ENCODE results near the gene CACNA1G.
A peak's percentile ranks its signal among the peaks of the same experiment; 100 is the strongest.

The CACNA1G gene

DNA sequence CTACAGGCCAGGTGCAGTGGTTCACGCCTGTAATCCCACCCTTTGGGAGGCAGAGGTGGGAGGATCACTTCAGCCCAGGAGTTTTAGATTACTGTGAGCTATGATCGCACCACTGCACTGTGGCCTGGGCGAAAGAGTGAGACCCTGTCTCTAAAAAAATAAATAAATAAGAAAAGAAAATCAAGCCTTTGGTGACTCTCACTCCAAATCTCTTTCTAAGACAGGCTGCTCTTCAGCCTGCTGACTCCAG lies 75.1 kb downstream of the CACNA1G start:
- DNase-seq: no peak

DNA sequence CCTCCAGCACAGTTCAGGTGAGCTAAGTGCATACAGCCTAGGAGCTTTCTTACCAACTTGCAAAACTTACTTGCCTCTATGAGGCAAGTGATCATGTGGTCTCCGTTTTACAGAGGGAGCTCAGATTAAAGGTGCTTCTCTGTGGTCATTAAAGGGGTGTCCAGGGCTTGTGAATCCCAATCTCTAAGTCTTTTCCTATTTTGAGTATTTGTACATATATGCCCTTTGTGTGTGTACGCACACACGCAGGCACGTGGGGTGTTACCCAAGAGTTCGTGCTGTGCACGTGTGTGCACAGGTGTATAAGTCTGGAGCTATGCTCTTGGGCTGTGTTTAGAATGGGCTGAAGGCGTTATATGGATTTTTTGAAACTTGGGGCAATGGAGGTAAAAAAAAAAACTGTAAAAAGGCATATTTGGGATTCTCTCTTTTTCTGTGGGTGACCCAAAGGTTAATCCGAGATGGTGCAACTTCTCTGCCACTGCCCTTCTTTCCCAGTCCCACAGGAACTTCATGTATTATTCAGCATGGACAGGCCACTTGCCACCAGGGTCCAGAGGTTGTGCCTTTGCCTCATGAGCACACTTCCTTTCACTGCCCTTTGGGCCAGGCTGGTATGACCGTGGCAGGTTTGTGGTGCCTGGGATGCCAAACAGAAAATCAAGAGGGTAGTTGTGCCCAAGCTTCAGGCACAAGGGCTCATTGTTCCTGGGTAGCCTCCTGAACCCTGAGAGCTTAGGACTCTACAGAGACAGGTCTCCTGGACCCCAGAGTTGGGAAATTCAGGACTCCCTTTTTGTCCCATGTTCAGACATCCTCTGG lies 75.7 kb downstream of the CACNA1G start:
- DNase-seq: no peak

DNA sequence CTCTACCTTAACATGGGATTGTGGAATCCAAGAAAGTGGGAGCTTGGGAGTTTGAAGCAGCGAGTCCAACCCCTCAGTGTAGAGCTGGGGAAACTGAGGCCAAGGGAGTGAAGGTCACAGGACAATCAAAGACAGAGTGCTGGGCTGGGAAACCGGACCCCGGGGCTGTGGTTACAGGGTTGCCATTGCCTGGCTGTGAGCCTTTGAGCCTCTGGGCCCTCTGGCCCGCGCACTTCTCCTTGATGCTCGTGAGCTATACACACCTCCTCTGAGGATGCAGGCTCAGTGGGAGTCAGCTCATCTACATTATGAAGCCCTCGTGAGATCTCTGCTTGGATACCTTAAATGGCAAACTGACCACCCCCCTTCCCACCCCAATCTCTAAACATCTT lies 76.3 kb downstream of the CACNA1G start:
- DNase-seq: no peak

DNA sequence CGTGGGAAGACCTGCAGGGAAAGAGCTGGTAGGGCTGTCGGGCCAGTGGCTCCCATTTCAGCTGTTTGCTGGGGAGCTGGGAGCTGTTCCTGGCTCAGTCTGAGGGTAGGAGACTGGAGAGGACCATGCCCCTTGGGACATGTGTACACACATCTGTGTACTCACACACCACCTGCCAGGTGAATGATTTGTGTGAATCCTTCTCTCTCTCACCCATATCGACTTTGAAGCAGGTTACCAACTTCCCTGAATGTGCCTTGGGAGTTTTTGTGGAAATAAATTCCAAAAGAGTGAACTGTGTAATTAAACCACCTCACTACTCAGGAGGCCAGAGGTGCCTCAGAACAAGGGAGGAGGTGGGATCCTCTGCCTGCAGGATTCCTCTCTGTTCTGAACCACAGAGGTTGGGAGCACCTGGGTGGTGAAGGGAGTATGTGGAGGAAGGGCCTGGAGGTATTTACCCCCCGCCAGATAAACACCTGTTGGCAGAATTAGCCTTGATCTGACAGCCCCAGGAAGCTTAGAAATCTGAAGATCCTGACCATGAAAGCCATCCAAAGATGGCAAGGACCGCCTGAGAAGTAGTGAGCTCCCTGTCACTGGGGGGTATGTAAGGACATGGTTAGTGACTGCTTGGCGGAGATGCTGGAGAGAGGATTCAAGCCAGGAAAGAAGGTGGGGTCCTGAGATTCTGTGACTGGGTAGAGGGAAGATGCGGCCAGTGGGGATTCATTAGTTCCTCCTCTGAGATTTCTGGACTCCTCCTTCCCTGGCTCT lies 77.5 kb downstream of the CACNA1G start:
- DNase-seq: no peak

DNA sequence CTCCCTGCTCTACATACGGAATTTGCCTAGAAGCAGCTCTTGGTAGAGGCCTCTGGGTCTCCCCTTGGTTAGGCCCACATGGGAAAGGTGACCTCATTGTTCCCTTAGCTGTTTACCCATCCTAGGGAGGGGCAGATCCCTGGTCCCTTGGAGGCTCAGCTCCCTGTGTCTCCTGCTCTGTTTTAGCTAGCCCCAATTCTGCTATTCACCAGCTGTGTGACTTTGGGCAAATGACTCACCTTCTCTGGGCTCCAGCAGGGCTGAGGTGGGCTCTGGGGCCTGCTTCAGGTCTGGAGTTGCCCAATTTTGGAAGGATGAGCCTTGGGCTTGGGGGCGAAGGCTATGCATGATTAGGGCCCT lies 78.1 kb downstream of the CACNA1G start:
- no peak for DNase-seq

DNA sequence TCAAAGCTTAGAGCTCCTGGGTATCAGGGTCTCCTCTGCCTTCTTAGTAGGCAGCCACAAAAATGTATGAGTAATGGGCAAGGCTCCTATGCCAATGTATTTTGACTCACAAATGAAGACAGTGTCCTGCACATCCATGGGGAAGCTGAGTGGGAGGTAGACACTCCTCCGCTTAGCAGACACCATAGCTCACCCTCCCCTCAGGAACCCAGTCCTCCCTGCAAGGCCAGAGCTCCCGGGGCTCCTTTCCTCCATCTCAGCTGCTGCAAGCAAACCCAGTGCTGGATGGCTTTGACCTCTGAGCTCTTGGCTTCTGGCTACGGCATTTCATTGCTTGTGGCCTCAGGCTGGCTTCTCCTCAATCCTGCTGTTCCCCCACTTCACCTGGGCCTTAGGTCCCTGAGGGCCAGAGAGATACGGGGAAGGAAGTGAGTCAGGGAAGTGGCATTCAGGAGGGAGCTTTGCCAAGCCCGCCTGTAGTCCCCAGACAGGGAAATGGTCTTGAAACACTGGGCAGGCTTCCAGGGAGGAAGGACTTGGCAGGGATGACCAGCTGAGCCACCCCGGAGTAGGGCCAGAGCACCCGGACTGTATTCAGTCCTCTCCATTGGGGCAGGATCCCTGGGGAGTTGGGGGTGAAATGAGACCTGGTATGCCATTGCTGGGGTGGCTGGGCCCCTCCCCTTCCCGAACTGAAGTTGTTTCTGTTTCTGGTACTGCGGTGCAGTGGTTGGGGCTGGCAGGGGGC lies 78.6 kb downstream of the CACNA1G start:
- no peak for DNase-seq

DNA sequence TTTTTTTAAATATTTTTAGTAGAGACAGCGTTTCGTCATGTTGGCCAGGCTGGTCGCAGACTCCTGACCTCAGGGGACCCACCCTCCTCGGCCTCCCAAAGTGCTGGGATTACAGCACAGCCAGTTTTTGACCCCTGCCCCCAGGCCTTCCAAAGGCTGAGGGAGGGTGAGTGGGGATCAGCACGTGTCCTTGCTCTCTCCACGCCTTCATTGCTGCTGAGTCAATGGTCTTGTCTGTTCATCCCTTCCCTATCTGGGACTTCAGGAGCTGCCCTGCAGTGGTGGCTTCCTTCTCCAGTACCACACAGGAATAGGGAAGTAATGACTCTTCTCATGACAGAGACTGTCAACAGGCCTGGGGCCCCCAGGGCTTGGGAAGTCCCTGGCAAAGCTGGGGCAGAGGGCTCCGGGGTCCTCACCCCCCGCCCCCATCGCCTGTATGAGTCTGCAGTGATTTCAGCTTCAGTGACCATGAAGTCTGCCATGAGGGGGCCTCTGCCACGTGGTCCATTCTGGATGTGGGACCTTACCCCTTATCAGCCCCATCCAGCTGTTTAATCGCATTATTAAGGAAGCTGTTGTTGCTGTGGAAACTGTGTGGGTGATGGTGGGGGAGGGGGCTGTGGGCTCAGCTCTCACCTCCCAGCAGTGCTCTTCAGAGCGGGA lies 80.3 kb downstream of the CACNA1G start:
- no peak for DNase-seq

DNA sequence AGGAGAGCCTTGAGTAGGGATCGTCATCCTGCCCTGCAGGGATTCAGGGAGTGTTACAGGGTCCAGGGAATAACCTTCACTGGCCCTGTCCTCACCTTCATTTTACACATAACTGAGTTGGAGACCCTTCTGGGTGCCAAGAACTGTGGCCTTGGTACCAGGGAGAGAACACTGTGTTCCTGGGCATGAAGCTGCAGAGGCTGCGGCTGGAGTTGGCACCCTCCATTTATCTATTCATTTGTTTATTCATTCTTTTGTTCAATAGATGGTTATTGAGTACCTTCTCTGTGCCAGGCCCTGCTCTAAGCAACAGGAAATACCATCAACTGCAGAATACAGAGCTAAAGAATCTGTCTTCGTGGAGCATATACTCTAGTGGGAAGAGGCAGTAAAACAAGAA lies 80.8 kb downstream of the CACNA1G start:
- DNase-seq: no peak

DNA sequence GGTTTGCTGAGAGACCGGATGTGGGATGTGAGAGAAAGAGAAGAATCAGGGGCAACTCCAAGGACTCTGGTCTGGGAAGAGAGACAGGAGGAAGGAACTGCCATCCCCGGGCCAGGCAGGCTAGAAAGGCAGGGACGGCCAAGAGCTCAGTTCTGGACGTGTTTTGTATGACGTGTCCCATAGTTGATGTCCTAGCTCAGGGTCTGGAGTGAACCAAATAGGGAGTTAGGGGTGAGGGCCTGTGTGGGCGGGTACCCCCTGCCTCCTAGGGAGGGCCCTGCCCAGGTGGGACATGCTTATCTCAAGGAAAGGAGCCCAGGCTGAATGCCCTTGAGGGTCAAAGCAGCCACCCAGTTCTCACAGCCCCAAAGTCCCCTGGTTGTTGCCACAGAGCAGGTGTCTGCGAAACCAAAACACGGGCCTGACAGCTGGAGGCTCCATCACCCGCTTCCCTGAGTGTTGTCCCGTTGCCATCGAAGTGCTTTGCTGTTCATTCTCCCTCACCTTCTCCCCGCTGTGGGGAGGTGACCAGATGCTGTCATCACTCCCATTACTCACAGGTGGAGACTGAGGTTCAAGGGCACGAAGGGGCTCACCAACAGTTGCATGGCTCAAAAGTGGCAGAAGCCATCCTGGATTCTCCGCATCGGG lies 81.7 kb downstream of the CACNA1G start:
- no peak for DNase-seq

DNA sequence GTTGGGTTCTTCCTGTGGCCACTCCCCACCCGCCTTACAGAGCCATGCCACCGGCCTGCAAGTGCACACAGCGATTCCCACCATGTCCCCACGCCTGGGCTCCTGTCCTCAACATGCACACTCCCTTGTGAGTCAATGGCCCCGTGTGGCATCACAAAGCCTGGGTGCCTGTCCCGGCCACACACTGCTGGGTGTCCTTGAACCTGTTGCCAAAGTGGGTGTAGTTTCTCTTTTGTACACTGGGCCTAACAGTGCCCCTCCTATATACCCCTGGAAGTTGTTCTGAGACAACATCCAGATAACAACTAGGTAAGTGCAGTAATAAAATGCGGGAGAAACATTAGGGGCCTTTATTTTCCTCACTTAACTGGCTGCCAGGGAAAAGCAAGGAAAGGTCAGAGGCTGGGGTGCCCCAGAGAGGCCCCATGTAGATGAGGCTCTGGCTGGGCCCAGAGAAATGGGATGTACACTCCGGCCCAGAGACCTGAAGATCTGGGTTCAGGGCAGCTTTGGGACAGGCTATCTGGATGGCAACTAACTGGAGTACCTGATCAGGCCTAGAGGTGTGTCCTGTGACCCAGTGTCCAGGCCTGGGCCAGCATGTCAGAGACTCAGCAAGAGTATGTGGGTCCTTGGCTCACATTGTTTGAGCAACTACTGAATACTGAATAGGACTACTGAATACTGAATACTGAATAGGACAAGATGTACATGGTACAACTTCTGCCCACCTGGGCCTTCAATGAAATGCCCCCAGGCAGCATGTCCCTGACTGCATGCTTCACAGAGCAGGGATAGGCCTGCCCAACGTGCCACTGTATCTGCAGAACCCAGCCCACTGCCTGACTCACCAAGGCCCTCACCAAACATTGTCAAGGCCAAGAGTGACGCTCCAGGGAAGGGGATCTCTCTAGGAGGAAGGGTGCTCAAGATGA lies 82.5 kb downstream of the CACNA1G start:
- no peak for DNase-seq

DNA sequence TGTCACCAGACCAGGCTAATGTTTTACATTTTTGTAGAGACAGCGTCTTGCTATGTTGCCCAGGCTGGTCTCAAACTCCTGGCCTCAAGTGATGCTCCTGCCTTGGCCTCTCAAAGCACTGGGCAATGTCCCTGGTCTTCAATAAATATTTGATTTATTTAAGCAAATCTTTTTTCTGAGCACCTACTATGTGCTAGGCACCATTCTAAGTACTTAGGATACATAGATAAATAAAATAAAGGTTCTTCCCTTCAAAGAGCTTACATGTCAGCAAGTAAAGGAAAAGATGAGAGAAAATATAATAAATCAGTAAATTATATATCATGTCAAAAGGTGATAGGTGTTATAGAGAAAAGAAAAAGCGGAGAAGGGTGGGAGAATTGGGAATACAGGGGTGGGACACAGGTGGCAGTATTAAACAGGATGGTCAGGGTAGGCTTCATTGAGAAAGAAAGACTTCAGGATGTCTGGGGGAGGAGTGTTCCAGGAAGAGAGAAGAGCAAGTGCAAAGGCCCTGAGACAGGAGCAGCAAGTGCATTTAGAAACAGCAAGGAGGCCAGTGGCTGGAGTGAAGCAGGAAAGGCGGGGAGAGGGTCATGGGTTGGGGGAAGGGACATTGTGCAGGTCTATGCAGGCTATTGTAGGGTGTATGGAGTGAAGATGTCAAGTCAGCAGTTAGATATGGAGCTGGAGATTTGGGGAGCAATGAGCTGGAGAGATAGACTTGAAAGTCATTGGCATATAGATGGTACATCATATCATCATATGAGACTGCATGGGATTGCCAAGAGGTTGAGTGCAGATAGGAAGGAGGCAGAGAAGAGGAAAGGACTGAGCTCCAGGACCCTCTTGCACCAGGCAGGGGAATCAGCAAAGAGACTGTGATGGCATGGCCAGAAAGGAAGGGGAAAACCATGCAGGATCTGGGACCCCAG lies 85.5 kb downstream of the CACNA1G start:
- no peak for DNase-seq

DNA sequence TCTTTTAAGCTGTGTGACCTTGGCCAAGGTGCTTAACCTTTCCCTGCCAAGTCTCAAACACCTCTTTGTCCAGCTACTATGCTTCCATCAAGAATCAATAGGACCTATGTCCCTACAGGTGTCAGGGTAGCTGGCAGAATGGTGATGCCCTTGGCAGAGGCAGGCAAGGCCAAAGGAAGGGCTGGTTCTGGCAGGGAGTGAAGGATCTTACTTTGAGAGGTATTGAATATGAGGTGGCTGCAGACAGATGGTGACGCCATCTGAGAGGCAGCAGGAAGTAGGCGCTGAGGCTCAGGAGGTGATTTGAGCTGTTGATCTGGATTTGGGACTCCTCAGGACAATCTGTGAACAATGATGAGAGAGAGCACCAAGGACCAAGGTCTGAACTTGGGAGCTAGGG lies 86.7 kb downstream of the CACNA1G start:
- peak; percentile 64 for DNase-seq

DNA sequence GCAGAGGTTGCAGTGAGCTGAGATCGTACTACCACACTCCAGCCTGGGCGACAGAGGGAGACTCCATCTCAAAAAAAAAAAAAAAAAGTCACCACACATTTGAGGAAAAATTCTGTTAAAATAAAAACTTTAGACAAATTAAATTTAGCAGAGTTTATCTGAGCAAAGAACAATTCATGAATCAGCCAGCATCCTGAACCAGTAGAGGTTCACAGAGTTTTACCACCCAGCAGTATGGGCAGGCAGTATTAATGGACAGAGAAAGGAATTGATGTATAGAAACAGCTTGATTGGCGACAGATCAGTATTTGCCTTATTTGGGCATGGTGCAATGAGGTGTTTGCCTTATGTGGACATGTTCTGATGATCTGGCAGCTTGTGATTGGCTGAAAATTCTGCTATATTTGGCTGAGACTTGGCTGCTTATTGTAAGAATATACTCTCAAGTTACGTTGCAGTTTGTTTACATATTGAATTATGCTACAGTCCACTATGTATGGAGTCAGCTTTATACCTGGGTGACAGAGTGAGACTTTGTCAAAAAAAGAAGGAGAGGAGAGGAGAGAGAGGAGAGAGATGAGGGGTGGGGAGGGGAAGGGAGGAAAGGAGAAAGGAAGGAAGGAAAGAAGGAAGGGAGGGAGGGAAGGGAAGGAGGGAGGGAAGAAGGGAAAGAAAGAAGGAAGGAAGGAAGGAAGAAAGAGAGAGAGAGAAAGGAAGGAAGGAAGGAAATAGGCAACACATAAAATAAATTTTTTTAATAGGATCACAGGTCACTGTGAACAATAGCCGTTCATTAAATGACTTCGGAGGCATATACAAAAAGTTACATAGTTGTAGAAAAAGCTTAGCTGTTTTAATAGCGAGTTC lies 88.8 kb downstream of the CACNA1G start:
- no peak for DNase-seq

DNA sequence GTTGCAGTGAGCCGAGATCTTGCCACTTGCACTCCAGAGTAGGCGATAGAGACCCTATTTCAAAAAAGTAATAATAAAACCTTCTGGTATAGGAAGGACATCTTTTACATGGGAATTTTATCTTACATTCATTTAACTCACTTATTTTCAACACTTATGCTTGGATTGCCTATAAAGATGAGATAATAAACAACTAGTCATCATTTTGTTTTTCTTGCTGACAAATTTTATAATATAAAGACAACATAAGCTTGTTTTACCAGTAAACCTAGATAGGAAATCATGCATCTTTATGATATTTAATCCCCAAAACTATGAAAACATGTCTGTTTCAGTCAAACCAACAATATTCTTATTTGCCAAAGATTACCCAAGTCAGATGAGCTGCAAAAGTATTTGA lies 91.1 kb downstream of the CACNA1G start:
- DNase-seq: no peak

DNA sequence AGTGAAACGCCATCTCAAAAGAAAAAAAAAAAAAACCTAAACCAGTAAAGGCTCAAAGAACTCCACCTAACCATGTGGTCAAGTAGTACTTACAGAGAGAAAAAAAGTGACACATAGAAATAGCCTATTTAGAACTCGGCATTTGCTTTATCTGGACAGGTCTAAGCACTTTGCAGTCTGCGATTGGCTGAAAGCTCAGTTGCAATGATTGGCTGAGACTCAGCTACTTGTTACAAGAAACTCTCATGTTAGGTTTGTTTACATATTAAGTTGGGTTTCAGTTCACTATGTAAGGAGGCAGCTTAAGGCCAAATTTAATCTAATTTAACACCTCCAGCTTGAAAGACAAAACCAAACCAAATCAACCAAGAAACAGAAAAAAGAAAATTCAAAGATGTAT lies 93.2 kb downstream of the CACNA1G start:
- DNase-seq: no peak

DNA sequence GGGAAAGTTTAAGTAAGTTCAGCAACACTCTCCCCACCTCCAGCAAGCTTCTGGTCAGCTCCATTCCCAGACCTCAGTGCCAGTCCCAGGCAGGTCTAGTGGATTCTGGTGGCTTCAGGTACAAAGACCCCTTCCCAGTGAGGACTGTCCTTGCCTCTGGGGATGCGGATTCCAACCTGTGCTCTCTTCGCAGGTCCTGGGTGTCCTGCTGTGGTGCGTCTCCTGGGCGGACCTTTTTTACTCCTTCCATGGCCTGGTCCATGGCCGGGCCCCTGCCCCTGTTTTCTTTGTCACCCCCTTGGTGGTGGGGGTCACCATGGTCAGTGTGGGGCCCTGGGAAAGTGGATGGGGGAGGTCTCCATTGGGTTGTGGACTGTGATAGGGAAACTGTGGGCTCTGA lies 96.0 kb downstream of the CACNA1G start:
- no peak for DNase-seq

DNA sequence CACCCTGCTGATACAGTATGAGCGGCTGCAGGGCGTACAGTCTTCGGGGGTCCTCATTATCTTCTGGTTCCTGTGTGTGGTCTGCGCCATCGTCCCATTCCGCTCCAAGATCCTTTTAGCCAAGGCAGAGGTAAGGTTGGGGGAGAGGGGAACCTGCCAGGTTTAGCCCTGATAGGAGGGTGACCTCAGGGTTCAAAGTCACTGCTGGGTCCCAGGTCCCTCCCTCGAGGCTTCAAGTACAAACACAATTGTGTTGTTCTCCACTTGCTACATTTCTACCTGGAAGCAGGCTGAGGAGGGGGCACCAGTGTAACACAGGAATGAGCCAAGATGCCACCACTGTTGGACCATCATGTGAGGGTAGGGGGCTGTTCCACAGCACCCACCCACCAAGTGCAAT lies 96.5 kb downstream of the CACNA1G start:
- no peak for DNase-seq

DNA sequence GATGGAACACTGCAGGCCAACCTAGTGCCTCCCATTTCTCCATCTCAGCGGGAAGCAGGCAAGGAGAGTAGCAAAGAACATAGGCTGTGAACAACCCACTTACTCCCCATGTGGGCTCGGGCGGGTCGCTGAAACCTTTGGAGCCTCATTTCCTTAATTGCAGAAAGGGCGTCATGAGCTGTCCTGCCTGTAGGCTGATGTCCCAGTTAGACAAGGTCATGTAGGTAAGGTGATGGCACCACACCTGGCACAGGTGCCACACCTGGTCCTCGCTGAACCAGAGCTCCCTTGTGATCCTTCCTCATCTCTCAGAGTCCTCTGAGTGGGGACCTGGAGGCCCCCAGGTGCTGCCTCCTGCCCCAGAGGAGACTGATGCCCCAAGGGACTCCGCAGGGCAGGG lies 97.1 kb downstream of the CACNA1G start:
- no peak for DNase-seq

DNA sequence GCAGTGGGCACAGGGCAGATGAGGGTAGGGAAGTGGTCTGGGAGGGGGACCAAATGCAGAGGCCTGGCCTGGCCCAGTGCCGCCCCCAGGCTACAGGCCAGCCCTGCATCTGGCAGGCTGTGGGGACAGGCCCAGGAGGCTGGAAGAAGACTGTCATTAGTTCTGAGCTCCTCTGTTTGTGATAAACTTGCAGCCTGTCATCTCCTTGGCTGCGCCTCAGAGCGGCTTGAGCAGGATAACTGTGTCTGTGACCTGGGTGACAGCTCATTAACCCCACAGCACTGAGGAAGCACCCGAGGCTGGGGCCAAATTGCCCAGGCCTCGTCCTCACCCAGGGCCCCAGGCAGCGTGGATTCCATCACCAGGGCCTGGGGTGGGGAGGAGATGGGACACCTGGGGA lies 98.1 kb downstream of the CACNA1G start:
- no peak for DNase-seq

DNA sequence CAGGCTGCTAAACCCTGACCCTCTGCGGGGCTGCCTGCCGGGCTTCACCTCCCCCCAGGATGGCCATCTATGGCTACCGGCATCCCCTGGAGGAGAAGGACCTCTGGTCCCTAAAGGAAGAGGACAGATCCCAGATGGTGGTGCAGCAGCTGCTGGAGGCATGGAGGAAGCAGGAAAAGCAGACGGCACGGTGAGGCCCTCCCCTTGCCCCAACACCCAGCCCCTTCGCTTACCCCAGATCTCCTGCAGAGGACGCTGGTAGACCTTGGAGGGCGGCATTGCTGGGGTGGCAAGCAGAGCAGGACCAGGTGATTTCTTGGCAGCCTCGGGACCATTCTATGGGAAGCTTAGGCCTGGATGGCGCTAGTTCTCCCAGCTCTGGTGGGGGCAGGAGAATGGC lies 98.7 kb downstream of the CACNA1G start:
- DNase-seq: no peak
